OCI-LY7 (cell line): ENCODE results near the gene VDR. TPM values are rescaled to one million over a fixed set of nuclear protein-coding genes. Genes with fewer than 3 reads are reported as not detected.

Experiments used
- BruUV-seq: library from RNA; stranded (reverse); fragments of 400-500 nt; replicated peaks from 2 replicates; lab custom pipeline; 2021; lab: Mats Ljungman, UMichigan
- CTCF ChIA-PET: fragments of 300-600 bp; sonication (Branson Sonifier 250); formaldehyde crosslinking; loops from one replicate; lab custom pipeline; 2022; ENCODE audit warnings: antibody characterized with exemption; ENCODE audit not compliant: unreplicated experiment; lab: Charles Lee
- POLR2A ChIA-PET: fragments of 300-600 bp; sonication (Branson Sonifier 250); formaldehyde crosslinking; loops from one replicate; lab custom pipeline; 2022; ENCODE audit warnings: antibody characterized with exemption; lab: Charles Lee
- DNase-seq: peaks from one replicate; pipeline ENCODE4 v3.0.0-alpha.2; 2015; ENCODE audit warnings: low spot score
- H2AFZ ChIP-seq: fragments of 200-600 bp; sonication (generic), shearing (Covaris generic); 2 replicates; pipeline ENCODE4 v1.6.1; 2014; ENCODE audit warnings: mild to moderate bottlenecking, antibody characterized with exemption, low read length, moderate library complexity
- H3K27ac ChIP-seq: fragments of 200-600 bp; sonication (generic); 2 replicates; pipeline ENCODE4 v1.5.1; 2014; ENCODE audit warnings: mixed run types, low read depth, mild to moderate bottlenecking, moderate library complexity, low read length, inconsistent platforms; ENCODE audit not compliant: poor library complexity, severe bottlenecking
- H3K36me3 ChIP-seq: fragments of 200-600 bp; sonication (generic); 2 replicates; pipeline ENCODE4 v1.6.1; 2014; ENCODE audit warnings: mild to moderate bottlenecking, antibody characterized with exemption, low read length, moderate library complexity, mixed read lengths; ENCODE audit not compliant: insufficient read depth
- H3K4me1 ChIP-seq: fragments of 200-600 bp; sonication (generic); 2 replicates; pipeline ENCODE4 v1.5.1; 2014; ENCODE audit warnings: mild to moderate bottlenecking, low read length; ENCODE audit not compliant: insufficient read depth, poor library complexity, severe bottlenecking
- H3K4me2 ChIP-seq: fragments of 200-600 bp; sonication (generic); 2 replicates; pipeline ENCODE4 v1.6.1; 2014; ENCODE audit warnings: mild to moderate bottlenecking, low read length
- H3K4me3 ChIP-seq: fragments of 200-600 bp; sonication (generic); 2 replicates; pipeline ENCODE4 v1.5.1; 2014; ENCODE audit warnings: mild to moderate bottlenecking, low read depth, low read length; ENCODE audit not compliant: poor library complexity, severe bottlenecking
- H3K79me2 ChIP-seq: fragments of 200-600 bp; sonication (generic); 2 replicates; pipeline ENCODE4 v1.6.1; 2016; ENCODE audit warnings: low read depth, mild to moderate bottlenecking, low read length, moderate library complexity, mixed read lengths; ENCODE audit not compliant: insufficient read depth
- H3K9me2 ChIP-seq: fragments of 200-600 bp; sonication (generic); 2 replicates; pipeline ENCODE4 v1.6.1; 2016; ENCODE audit warnings: mild to moderate bottlenecking, low read length, mixed read lengths; ENCODE audit not compliant: insufficient read depth
- H3K9me3 ChIP-seq: fragments of 200-600 bp; sonication (generic); 2 replicates; pipeline ENCODE4 v1.6.1; 2014; ENCODE audit warnings: mild to moderate bottlenecking, mixed run types, low read length, mixed read lengths
- H4K20me1 ChIP-seq: fragments of 200-600 bp; sonication (generic); 2 replicates; pipeline ENCODE4 v1.6.1; 2014; ENCODE audit warnings: mild to moderate bottlenecking, antibody characterized with exemption, low read length, moderate library complexity, mixed read lengths; ENCODE audit not compliant: insufficient read depth
- CTCF ChIP-seq: fragments of 200-600 bp; sonication (generic); conservative IDR thresholded peaks from 2 replicates; pipeline ENCODE4 v1.5.1; 2014; ENCODE audit warnings: mild to moderate bottlenecking, antibody characterized with exemption, low read length, moderate library complexity, mixed read lengths
- EZH2phosphoT487 ChIP-seq: fragments of 200-600 bp; sonication (generic); IDR thresholded peaks from 2 replicates; pipeline ENCODE4 v1.6.1; 2018; ENCODE audit warnings: low read depth, borderline replicate concordance, mild to moderate bottlenecking, mixed run types, antibody characterized with exemption, low read length, moderate library complexity, mixed read lengths
- intact Hi-C: fragments of 100-400 bp; cut with micrococcal nuclease; formaldehyde crosslinking; loops from one replicate; pipeline ENCODE4 v1.10.0; 2022; ENCODE audit not compliant: unreplicated experiment
- total RNA-seq, 2 experiments: library from RNA; depleted of rRNA in 1 of 2; stranded (reverse); fragments of >200 nt in 1 of 2; shearing (Covaris generic) in 1 of 2; gene quantifications; 2 replicates each; pipeline ENCODE4 v1.2.3, GENCODE V29; 2014 to 2022

Gene VDR
- total RNA-seq, 2 experiments from 2014 or later, result 1.9 to 5.4 TPM

- Histone ChIP-seq H4K20me1 (no peaks in the 10 kb centered on the region), H3K36me3 (no peaks in the 10 kb centered on the region), H3K4me2 (peak overlapping the region; percentile 39; the same call in 1 of the 2 replicates), H3K9me2 (no peaks in the 10 kb centered on the region), H3K4me3 (no peak overlapping the region), H2AFZ (peak overlapping the region; percentile 6; the same call in 1 of the 2 replicates), H3K27ac (no peak overlapping the region), H3K79me2 (no peaks in the 10 kb centered on the region), H3K4me1 (peaks cover 21% of the 10 kb centered on the region), H3K9me3 (no peaks in the 10 kb centered on the region)
- BruUV-seq, result no TSS peak
- TF ChIP-seq CTCF (no peak), EZH2phosphoT487 (no peak)
- intact Hi-C loops, result no loop called here
- POLR2A ChIA-PET, result interaction anchor here (0.5 to 1.2 kb wide), 5 partner anchors 12 to 617 kb away, joined by 3 to 11 read pairs (median 3); no protein-coding TSS in a partner anchor
- CTCF ChIA-PET, result interaction anchor here (0.6 to 1.6 kb wide), 3 partner anchors 39 to 79 kb away, joined by 3 read pairs; no protein-coding TSS in a partner anchor
- DNase-seq, result no peak
Observed at GRCh38 chr12:47868041-47868440, 36.8 kb downstream of the VDR start.

GRCh38 chr12:47867495-47867941 is 37.3 kb downstream of the VDR start:
- H3K79me2 ChIP-seq, result no peaks in the 10 kb centered on the region
- no peak overlapping the region for H3K4me2 ChIP-seq
- intact Hi-C loops, result no loop called here
- no peak overlapping the region for H2AFZ ChIP-seq
- TF ChIP-seq EZH2phosphoT487, result no peak
- TF ChIP-seq CTCF, result no peak
- no peak overlapping the region for H3K4me3 ChIP-seq
- no peak overlapping the region for H3K27ac ChIP-seq
- ChIA-PET CTCF (interaction anchor here (1.6 kb wide), 1 partner anchor 80 kb away, joined by 3 read pairs; no protein-coding TSS in a partner anchor), POLR2A (interaction anchor here (0.7 to 1.2 kb wide), 5 partner anchors 13 to 133 kb away, joined by 3 to 6 read pairs (median 3); no protein-coding TSS in a partner anchor)
- H4K20me1 ChIP-seq, result no peaks in the 10 kb centered on the region
- no TSS peak for BruUV-seq
- no peaks in the 10 kb centered on the region for H3K9me3 ChIP-seq
- DNase-seq, result no peak
- H3K36me3 ChIP-seq, result no peaks in the 10 kb centered on the region
- H3K9me2 ChIP-seq, result no peaks in the 10 kb centered on the region
- H3K4me1 ChIP-seq, result peaks cover 24% of the 10 kb centered on the region

- no peaks in the 10 kb centered on the region for H3K36me3 ChIP-seq
- no peaks in the 10 kb centered on the region for H3K9me2 ChIP-seq
- H3K9me3 ChIP-seq, result no peaks in the 10 kb centered on the region
- no peak for DNase-seq
- no peak overlapping the region for H3K4me3 ChIP-seq
- no TSS peak for BruUV-seq
- CTCF ChIA-PET, result no interaction called here
- H3K4me1 ChIP-seq, result peaks cover 24% of the 10 kb centered on the region
- no peaks in the 10 kb centered on the region for H4K20me1 ChIP-seq
- no peak overlapping the region for H3K27ac ChIP-seq
- no peaks in the 10 kb centered on the region for H3K79me2 ChIP-seq
- POLR2A ChIA-PET, result no interaction called here
- H2AFZ ChIP-seq, result no peak overlapping the region
- TF ChIP-seq EZH2phosphoT487 (no peak), CTCF (no peak)
- no peak overlapping the region for H3K4me2 ChIP-seq
- intact Hi-C loops, result no loop called here
Observed at GRCh38 chr12:47864646-47865235, 40.1 kb downstream of the VDR start.
